Stimulated activated CD4-positive, alpha-beta T cell treated with anti-CD3 and anti-CD28 coated beads, Interleukin-4, amount 100 ng/mL, for 1 hour (primary cell): Measurements from ENCODE around the gene SNTB2.
A peak's percentile ranks its signal among the peaks of the same experiment; 100 is the strongest.

Experiments used
- DNase-seq: peaks from one replicate; pipeline ENCODE4 v3.0.0-alpha.2; 2020

The SNTB2 gene

GRCh38 chr16:69321080-69321479 is 134.1 kb downstream of the SNTB2 start:
- no peak for DNase-seq

DNA sequence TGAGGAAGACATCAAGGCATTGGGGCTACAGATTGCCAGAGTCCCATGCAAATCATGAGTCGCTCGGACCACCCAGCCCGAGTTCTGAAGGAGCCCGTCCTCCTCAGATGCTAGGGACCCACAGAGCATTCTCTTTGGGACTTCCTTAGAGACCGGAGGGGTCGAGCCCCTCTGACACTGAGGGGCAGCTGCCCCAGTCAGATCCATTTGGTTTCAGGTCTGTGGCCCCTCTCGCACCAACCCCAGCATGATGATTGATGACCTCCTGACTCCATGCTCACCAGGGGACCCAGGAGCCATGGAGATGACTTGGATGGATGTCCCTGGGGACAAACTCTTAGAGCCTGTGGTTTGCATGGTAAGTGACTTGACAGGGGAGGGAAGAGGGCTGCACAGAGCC is 135.4 kb downstream of the SNTB2 start:
- DNase-seq = no peak

- no peak for DNase-seq
Observed at GRCh38 chr16:69323415-69323814, 136.5 kb downstream of the SNTB2 start.

DNA sequence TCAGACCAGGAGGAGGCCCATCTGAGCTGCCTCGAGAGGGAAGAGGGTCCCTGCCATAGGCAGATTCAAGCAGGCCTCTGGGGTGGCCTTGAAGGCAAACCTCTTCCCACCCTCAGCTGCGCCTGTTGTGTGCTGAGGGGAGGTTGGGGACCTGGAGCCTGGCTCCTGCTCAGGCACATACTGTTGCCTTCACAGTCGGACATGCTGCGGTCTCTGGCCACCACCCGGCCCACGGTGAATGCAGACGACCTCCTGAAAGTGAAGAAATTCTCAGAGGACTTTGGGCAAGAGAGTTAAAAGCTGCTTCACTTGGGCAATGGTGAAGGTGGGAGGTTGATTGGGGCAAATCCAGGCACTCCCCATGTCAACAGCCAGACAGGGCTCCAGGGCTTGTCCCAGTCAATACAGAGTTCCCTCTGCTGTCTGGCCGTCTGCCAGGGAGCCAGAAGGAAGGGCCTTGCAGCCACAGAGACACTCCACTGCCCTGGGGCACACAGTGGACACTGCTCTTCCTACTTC is 137.1 kb downstream of the SNTB2 start:
- no peak for DNase-seq

DNA sequence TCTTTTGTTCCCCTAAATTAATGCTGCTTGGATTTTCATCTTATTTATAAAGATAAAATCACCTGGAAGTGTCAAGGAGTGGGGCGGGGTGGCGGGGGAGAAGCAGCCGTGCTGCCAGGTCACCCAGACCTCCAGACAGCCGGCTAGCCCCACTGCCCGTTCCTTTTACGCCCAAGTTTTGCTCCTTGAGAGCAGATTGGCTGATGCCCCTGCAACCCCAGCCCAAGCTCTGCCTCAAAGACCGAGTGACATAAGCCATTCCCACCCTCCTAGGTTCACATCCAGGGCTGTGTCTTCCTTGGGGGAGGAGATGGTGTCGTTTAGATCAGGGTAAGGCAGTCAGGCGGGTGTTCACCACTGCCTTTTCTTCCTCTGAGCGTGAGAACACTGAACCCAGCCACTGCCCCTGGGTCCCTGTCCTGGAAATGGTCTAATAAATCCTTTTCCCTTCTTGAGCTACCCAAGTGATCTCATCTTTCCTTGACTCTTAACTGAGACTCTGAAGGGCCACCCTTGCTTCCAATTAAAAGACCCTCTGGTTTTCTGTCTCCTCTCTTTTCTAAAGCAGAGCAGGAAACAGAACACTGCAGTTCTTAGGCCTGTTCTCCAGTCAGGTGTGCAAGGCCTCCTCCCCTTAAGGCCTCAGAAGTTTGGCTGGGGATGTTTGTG is 137.8 kb downstream of the SNTB2 start:
- no peak for DNase-seq

GRCh38 chr16:69325784-69326171 is 138.8 kb downstream of the SNTB2 start:
- DNase-seq = no peak

DNA sequence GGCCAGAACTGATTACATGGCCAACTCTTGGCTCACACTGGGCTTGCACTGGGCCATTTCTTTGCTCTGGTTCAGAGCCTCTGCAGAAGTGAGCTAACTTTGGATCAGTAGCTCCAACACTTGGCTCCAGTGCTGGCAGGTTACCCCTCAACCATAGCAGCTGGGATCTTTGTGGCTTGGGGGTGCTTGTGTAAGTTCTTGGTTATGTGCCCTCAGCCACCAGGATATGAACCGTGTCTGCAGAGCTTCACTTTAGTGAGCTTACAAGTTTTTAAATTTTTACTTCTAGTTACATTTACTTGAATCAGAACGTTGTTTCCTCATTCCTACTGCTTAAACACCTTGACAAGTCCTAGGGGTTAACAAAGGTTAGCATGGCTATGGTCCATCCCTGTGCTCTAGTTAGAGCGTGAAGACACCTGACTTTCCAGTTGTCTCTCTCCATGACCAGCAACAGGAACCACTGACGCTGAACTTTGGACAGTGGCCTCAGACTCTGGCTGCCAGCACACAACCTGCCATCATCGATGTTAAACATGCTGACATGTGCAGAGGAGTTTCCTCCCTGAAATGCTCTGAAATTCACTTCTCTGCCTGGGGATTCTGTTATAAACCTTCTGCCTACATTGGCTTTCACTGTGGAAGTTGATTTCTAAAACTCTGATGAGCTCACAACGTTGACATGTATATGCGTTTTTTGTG is 139.4 kb downstream of the SNTB2 start:
- no peak for DNase-seq

- DNase-seq = no peak
Observed at GRCh38 chr16:69327585-69328310, 140.8 kb downstream of the SNTB2 start.

- no peak for DNase-seq
Observed at GRCh38 chr16:69328854-69329316, 141.9 kb downstream of the SNTB2 start.

- peak; percentile 57 for DNase-seq
Observed at GRCh38 chr16:69329369-69330285, 142.7 kb downstream of the SNTB2 start.

GRCh38 chr16:69330286-69331109 is 143.5 kb downstream of the SNTB2 start, which contains the start of gene PDF:
TSS of gene PDF (minus strand) at chr16:69330588. CDS start at chr16:69330570, 18 bp downstream.
- DNase-seq = peak; percentile 84

DNA sequence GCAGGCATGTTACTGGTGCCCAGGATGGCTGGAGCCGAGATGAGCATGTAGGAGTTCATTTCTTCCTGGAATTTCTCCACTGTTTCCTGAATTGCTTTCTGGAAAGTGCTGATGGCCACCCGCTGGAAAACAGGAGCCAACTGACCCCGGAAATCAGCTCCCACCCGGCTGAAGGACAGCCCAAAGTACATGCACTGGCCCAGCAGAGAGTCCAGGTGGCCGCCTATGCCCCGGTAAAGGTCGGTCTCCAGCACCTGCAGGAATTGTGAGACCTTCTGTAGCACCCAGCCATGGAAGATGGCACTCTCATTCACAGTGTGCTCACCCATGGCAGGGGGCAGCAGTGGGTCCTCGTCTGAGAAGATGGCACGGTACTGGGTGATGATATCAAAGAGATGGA is 147.7 kb downstream of the SNTB2 start:
- no peak for DNase-seq

DNA sequence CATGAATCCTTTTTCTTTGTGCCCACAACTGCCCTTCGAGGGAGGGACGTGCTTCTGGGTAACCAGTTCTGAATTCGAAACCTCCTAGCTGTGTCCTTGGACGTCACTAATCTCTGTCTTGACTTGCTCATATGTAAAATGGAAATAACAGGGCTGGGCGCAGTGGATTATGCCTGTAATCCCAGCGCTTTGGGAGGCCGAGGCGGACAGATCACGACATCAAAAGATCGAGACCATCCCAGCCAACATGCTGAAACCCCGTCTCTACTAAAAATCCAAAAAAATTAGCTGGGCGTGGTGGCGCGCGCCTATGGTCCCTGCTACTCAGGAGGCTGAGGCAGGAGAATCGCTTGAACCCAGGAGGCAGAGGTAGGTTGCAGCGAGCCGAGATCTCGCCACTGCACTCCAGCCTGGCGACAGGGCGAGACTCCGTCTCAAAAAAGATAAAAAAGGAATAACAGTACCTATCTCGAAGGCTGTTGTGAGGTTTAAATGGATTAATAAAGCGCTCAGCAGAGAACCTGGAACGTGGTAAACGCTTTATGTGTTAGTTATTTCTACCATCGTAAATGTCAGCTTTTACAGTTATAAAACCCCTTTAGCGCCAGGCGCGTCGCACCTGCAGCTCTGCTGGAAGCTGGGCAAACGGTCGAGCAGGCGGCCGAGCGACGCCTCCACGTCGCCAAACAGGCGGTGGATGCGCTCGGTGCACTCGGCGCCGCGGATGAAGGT is 151.8 kb downstream of the SNTB2 start:
- DNase-seq = no peak

GRCh38 chr16:69339289-69340094 is 152.5 kb downstream of the SNTB2 start, which contains the start of the genes COG8 and NIP7:
TSS of gene COG8 (minus strand) at chr16:69339564. CDS start at chr16:69339552, 12 bp downstream.
TSS of gene NIP7 (plus strand) at chr16:69339772. CDS start at chr16:69339830, 58 bp downstream.
- peak; percentile 90 for DNase-seq

- DNase-seq = no peak
Observed at GRCh38 chr16:69340095-69340644, 153.2 kb downstream of the SNTB2 start.

DNA sequence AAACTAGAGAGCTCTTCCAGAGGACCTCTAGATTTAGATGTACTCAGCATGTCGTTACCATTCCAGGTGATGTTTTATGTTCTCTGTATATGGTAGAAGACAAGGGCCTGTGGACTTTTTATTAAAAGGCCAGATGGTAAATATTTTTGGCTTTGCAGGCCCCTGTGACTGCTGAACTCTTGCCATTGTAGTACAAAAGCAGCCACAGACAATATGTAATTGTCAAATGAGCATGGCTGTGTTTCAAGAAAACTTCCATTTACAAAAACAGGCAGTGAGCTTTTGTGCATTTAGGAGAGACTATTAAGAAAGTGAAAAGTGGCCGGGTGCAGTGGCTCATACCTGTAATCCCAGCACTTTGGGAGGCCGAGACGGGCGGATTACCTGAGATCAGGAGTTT is 157.2 kb downstream of the SNTB2 start:
- DNase-seq = no peak

DNA sequence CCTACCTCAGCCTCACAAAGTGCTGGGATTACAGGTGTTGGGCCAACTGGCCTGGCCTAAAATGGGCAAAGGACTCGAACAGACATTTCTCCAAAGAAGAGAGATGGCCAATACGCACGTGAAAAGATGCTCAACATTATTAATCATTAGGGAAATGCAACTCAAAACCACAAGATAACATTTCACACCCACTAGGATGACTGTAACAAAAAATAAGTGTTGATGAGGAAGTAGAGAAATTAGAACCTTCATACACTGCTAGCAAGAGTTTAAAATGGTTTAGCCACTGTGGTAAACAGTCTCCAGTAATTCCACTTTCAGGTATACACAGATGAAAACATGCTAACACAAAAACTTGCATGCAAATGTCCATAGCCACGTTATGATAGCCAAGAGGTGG is 159.0 kb downstream of the SNTB2 start:
- DNase-seq = no peak

DNA sequence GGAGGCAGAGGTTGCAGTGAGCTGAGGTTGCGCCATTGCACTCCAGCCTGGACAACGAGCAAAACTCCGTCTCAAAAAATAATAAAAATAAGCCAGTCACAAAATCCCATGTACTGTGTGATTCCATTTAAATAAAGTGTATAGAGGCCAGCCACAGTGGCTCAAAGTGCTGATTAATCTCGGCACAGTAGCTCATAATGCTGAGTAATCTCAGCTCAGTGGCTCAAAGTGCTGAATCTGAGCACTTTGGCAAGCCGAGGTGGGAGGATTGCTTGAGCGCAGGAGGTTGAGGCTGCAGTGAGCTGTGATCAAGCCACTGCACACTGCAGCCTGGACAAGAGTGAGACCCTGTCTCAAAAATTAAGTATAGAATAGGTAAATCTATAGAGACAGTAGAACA is 159.7 kb downstream of the SNTB2 start:
- no peak for DNase-seq

DNA sequence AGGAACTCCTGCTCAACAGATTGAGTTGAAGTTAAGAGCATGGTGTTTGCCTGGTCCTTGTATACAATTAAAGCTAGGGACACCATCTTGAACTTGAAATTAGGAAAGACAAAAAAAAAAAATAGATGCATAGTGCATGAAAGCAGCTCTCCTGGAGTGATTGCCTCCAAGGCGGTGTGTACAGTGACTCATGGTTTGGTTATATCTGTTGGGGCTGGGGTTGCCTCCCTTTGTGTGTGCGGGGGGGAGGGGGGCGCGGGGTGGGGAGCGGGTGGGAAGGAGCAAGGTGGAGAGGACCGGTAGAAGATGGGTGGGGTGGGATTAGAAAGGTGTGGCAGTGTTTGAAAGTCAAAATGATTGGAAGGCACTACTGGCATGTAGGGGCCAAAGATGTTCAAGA is 161.3 kb downstream of the SNTB2 start:
- DNase-seq = no peak
